GM12874 (cell line): ENCODE data around the gene PPP2R5E.
A peak's percentile ranks its signal among the peaks of the same experiment; 100 is the strongest.

Source experiments
- TF ChIP-seq, protein P1 (sequence below): IDR thresholded peaks from 2 replicates; pipeline ENCODE4 v1.5.1; 2011; ENCODE audit warnings: low read depth, mild to moderate bottlenecking, control low read depth, low read length, moderate library complexity; ENCODE audit not compliant: insufficient read depth

The PPP2R5E gene

DNA sequence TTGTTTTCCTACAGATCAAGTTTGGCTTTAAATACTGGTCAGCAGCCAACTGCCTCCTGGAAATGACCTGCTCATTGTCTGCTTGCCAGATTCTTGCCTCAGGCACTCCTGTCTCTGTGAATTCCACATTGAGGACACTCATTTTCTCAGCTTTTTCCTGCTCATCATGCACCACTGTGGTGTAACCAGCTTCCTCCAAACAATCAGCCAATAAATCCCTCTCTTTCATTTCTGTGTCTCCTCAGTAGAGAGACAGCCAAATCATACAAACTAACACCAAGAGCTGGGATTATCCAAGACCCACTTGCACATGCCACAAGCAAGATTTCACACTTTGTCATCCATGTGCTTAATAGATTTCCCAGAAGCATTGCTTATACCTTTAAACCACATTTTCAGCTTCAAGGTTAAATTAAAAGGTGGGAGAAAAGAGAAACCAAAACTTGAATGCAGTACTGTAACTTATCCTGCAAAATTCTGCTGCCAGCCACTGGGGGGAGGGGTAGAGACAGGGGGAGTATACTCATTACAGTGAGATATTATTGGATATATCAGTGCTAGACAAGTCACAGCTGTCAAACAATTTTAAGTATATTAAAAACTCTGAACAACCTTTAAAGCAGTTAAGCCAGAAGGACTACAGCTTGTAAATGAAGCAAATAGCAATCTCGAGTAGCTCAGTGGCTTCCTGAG is 105.0 kb downstream of the PPP2R5E start:
- TF ChIP-seq, protein P1, sequence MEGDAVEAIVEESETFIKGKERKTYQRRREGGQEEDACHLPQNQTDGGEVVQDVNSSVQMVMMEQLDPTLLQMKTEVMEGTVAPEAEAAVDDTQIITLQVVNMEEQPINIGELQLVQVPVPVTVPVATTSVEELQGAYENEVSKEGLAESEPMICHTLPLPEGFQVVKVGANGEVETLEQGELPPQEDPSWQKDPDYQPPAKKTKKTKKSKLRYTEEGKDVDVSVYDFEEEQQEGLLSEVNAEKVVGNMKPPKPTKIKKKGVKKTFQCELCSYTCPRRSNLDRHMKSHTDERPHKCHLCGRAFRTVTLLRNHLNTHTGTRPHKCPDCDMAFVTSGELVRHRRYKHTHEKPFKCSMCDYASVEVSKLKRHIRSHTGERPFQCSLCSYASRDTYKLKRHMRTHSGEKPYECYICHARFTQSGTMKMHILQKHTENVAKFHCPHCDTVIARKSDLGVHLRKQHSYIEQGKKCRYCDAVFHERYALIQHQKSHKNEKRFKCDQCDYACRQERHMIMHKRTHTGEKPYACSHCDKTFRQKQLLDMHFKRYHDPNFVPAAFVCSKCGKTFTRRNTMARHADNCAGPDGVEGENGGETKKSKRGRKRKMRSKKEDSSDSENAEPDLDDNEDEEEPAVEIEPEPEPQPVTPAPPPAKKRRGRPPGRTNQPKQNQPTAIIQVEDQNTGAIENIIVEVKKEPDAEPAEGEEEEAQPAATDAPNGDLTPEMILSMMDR: peak; percentile 20; the same call in 1 of the 2 replicates

DNA sequence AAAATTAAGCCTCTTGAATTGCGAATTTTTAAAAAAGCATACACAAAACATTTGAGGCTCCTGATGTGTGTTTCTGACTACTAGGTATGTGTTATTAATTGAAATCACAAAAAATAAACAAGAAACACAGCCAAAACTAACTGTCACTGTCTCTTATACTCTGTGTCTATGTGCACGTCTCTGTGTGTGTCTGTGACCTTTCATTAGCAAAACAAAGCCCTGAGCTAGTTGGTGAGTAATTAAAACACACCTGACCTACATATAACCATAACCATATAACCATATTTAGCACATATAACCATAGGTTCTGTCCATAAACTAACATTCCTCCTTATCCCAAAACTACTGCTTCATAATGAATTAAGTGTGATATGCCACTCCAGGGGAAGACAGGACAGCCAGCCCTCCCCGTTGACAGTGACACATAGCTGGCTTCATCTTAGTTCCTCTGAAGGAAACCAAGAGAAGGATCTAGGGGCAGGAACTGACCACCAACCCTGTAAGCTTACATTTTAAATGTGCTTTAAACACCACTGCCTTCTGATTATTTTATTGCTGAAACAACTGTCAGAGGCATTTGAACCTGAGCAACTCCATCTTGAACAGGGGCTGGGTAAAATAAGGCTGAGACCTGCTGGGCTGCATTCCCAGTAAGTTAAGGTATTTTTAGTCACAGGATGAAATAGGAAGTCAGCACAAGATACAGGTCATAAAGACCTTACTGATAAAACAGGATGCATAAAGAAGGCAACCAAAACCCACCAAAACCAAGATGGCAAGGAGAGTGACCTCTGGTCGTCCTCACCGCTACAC is 106.7 kb downstream of the PPP2R5E start:
- TF ChIP-seq, protein P1: no peak

DNA sequence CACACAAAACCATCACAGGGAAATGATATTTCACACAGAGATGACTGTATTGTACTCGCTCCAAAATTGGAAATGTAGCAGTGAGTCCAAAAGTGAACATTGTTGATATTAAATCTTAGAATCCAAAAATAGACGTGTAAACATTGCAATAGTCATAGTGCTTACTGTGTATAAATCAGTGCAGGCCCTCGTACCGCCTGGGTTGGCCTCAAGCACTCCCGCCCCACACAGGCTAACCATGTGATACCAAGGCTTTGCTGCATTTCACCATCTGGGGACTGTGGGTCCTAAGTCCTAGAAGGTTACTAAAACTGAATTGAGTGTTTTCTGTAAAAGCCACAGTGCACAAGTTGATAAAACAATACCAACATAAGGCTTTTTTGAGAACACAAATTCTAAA is 107.3 kb downstream of the PPP2R5E start:
- TF ChIP-seq, protein P1: no peak

DNA sequence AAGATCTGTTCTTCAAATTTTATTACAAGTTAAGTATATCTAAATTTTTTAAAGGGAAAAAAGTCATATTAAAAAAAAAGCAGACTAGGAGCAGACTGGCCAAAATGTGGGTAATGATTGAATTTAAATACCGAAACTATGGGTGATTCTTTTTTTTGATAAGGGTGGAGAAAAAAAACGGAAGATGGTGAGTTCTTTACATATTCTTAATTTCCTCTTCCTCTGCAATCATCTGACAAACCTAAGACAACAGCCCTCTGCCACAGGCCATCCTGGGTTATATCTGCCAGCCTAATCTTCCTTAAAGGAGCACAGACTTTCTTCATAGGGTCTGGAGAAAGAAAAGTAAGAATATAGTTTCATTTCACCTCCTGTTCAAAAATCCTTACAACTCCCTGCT is 108.0 kb downstream of the PPP2R5E start:
- TF ChIP-seq, protein P1: no peak

DNA sequence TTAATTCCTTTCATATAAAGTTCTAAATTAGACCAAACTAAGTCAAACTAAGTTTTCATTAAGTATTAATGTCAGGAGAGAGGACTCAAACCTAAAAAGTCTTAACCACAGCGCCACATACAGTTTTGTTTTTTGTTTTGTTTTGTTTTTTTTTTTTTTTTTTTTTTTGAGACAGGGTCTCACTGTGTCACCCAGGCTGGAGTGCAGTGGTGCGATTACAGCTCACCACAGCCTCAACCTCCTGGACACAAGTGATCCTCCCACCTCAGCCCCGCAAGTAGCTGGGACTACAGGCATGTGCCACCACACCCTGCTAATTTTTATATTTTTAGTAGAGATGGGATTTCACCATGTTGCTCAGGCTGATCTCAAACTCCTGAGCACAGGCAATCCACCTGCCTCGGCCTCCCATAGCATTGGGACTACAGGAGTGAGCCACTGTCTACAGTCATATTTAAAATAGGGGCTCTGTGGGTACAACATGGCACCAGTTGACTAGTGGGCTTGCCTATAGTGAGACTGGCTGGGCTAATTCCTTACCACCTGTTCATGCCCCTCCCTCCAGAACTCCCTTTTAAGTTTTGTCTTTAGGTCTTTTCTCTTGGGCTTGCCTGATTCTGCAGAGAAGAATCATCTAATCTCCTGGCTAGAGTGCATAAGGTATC is 110.2 kb downstream of the PPP2R5E start:
- TF ChIP-seq, protein P1: no peak

DNA sequence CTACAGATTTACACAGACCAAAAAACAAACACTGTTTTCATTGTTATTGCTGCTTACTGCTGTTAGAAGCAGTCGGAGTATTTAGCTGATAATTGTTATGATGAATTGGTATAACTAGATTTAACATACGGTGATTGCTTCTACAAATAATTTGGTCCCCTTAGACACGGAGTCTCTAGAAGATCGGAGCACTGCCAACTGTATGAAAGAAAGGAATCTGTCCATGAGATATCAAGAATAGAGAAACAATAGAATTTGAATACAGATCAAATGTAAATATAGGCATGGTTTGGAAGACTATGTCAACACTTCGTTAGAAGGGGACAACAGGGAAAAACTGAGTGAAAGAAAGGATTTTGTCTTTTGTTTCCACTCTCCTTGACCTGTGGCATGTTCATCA is 110.9 kb downstream of the PPP2R5E start:
- TF ChIP-seq, protein P1: no peak

DNA sequence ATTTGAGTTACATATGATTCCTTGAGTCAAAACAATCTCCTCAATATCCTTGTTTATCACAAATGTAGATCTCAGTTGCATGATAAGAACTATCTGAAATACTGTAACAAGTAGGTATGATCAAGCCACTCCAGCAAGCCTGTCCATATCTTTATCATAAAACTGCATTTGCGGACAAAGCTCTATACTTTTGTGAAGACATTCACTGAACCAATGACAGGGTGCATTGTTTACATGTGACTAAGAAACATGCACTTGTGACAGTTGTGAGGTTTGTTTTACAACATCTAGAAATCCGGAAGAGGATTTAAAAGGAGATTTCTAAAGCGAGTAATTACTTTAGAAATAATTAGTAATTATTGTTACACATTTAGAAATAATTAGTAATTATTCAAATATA is 111.7 kb downstream of the PPP2R5E start:
- TF ChIP-seq, protein P1: no peak
